ENCODE measurements around the gene CCDC148.
"Not testable (repeated sequence)": the region's sequence is repeated elsewhere in the genome, so short reads cannot be mapped to it uniquely, and the experiment has no call there.

The CCDC148 gene

DNA sequence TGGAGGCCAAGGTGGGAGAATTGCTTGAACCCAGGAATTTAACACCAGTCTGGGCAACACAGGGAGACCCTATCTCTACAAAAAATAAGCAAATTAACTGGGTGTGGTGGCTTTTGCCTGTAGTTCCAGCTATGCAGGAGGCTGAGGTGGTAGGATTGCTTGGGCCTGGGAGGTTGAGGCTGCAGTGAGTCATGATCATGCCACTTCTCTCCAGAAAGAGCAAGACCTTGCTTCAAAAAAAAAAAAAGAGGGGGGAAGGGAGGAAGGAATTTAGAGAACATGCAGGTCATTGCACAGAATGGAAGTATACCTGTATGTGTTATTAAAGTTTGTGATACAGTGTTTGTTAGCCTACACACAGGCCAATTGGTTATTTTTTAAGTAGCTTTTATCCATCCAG is 26.0 kb upstream of the CCDC148 start:
- no peak for DNase-seq (ENCODE audit: low read depth in 2 of 2)

GRCh38 chr2:158481116-158481515 is 24.6 kb upstream of the CCDC148 start:
- no peak for DNase-seq (ENCODE audit: low read depth in 2 of 2)

- no peak for DNase-seq (ENCODE audit: low read depth in 2 of 2)
Measured at GRCh38 chr2:158478816-158479215, 22.3 kb upstream of the CCDC148 start.

GRCh38 chr2:158478237-158478636 is 21.7 kb upstream of the CCDC148 start:
- DNase-seq (ENCODE audit: low read depth in 2 of 2) = no peak

DNA sequence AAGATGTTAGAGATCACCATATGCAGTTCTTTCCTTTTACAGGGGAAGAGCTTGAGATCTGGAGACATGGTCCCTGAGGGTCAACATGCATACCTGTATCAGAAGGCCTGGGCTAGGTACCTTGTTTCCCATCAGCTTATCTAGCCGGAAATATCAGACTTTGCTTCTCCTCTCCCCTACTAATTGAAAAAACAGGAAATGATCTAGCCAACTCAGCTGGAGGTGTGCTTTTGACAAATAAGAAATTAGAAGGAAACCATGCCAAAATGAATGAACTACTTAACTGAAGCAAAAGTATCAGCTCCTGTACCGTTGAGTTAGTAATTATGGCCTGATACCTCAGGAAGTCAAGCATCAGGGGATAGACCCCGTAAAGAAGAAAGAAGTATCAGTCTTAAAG is 20.6 kb upstream of the CCDC148 start:
- no peak for DNase-seq (ENCODE audit: low read depth in 2 of 2)

GRCh38 chr2:158474526-158475011 is 18.0 kb upstream of the CCDC148 start:
- DNase-seq (ENCODE audit: low read depth in 2 of 2) = not testable (repeated sequence)

DNA sequence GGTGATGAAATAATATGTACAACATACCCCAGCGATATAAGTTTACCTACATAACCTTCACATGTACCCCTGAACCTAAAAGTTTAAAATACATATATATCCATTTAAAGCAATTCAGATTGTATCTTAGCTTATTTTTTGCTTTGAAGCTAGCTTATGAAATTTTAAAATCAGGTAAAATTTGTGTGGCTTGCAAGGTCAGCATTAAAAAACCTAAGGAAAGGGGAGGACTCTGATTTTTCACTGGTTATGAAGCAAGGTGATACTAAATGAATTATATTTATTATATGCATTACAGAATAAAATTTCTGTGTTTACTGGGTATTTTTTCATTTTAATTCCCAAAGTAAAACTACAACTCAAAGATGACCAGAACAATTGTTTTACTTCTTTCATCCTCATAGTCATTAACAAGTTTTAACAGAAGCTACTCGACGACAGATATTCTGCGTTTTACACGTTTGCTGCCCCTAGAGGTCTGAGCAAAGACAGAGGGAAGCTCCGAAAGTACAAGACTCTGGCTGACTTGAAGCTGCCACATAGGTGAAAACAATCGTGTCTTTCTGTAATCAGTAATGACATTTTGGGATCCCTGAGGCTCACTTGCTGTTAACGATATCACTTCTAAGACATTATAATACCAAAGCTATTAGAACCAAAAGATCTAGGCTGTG is 17.3 kb upstream of the CCDC148 start:
- DNase-seq (ENCODE audit: low read depth in 2 of 2) = no peak

DNA sequence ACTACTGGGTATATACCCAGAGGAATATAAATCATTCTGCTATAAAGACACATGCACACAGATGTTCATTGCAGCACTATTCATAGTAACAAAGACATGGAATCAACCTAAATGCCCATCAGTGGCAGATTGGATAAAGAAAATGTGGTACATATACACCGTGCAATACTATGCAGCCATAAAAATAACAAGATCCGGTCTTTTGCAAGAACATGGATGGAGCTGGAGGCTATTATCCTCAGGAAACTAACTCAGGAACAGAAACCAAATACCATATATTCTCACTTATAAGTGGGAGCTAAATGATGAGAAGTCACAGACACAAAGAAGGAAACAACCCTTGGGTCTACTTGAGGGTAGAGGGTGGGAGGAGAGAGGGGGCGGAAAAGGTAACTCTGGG is 16.7 kb upstream of the CCDC148 start:
- not testable (repeated sequence) for DNase-seq (ENCODE audit: low read depth in 2 of 2)

- not testable (repeated sequence) for DNase-seq (ENCODE audit: low read depth in 2 of 2)
Measured at GRCh38 chr2:158472829-158473228, 16.3 kb upstream of the CCDC148 start.

GRCh38 chr2:158467248-158467647 is 10.7 kb upstream of the CCDC148 start:
- no peak for DNase-seq (ENCODE audit: low read depth in 2 of 2)

GRCh38 chr2:158464426-158465281 is 8.1 kb upstream of the CCDC148 start:
- DNase-seq (ENCODE audit: low read depth in 2 of 2) = no peak

DNA sequence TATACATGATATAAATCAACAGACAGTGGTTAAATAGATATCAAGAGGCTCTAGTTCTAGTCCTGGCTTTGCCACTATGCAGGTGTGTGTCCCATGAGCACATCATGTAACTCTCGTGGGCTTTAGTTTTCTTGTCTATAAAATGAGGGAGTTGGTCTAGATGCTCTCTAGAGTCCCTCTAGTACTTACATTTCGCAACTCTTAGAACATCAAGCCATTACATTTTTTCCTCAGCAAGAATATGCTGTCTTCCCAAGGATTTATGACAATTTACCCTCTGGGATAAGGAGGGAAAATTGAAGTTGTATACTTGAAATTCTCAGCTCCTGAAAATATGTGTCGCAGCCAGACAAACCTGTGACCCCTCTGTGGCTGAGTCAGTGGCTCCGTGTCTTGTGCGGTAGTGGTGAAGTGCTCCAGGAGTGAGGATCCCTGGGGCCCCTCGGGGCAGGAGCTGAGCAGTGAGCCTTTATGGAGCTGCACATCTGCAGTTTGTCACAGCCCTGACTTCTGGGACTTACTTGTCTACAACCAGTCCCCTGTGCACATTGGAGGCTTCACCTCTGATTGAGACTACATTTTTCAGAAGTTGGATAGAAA is 7.0 kb upstream of the CCDC148 start:
- no peak for DNase-seq (ENCODE audit: low read depth in 2 of 2)

GRCh38 chr2:158460632-158461297 is 4.2 kb upstream of the CCDC148 start:
- DNase-seq (ENCODE audit: low read depth in 2 of 2) = no peak

- DNase-seq (ENCODE audit: low read depth in 2 of 2) = no peak
Measured at GRCh38 chr2:158459161-158460003, 2.8 kb upstream of the CCDC148 start.

DNA sequence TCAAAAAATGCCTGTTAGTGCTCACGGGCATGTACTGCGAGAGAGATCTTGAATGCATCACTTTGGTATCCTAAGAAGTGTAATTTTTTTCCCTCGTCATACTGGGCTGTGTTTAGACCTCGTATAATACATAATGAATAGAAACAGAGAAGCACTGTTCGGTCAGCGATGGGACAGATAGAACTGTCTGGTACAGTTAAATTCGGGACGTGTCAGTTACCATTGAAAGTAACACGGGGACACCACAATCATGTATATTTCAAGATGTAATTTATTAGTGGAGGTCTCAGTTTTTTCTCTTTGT is 2.0 kb upstream of the CCDC148 start:
- no peak for DNase-seq (ENCODE audit: low read depth in 2 of 2)

DNA sequence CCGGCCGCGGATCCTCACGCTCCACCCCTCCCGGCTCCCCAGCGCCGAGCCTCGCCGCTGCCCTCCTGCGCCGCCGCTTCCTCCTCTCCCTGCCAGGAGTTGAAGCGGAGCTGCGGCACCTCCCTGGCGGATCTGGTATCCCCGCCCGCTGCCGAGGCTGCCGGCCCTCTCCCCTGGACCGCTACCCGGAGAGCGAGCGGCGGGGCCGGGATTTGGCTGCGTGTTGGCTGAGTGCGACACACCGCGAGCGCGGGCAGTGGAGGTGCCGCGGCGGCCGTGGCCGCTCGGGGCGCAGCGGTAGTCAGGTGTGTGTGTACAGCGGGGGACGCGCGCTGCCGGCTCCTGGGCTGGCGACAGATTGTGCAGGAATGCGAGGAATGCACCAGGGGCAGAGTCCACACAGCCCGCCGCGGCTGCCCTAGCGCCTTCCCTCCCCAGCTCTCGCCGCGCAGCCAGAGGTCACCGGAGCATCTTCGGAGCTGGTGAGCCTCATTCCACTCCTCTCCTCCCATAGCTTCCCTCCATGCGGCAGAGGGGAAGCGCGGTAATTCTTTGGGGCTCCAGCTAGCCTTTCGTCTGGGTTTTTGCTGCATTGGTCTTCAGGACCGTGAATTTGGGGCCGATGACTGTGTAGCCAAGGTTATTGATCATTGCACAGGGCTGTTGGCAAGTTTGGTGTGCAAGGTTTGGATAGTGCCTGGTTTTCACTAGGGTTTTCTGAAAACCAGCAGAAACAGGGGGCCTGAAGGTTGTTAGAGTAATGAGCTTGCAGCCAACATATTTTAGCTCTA is 1.5 kb upstream of the CCDC148 start:
- peak in 1 of 2 donors; percentile 44 for DNase-seq (ENCODE audit: low read depth in 2 of 2)

- peak; percentile 16 to 24 for DNase-seq (ENCODE audit: low read depth in 2 of 2)
Measured at GRCh38 chr2:158457092-158457825, 706 bp upstream of the CCDC148 start.

- DNase-seq (ENCODE audit: low read depth in 2 of 2) = no peak
Measured at GRCh38 chr2:158443606-158444005, 12.9 kb downstream of the CCDC148 start.

DNA sequence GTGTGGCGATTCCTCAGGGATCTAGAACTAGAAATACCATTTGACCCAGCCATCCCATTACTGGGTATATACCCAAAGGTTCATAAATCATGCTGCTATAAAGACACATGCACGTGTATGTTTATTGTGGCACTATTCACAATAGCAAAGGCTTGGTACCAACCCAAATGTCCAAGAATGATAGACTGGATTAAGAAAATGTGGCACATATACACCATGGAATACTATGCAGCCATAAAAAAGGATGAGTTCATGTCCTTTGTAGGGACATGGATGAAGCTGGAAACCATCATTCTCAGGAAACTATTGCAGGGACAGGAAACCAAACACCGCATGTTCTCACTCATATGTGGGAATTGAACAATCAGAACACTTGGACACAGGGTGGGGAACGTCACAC is 17.5 kb downstream of the CCDC148 start:
- DNase-seq (ENCODE audit: low read depth in 2 of 2) = not testable (repeated sequence)

DNA sequence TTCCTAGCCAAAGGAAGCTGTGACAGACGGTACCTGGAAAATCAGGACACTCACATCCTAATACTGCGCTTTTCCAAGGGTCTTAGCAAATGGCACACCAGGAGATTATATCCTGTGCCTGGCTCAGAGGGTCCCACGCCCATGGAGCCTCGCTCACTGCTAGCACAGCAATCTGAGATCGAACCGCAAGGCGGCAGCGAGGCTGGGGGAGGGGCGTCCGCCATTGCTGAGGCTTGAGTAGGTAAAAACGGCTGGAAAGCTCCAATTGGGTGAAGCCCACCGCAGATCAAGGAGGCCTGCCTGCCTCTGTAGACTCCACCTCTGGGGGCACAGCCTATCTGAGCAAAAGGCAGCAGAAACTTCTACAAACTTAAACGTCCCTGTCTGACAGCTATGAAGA is 22.8 kb downstream of the CCDC148 start:
- DNase-seq (ENCODE audit: low read depth in 2 of 2) = not testable (repeated sequence)
